ENCODE data around the gene KYNU.
A peak's percentile ranks its signal among the peaks of the same experiment; 100 is the strongest.

KYNU gene

GRCh38 chr2:143030127-143030526, 152.7 kb downstream of the KYNU start (continued):
- TF ChIP-seq PRDM2 (tag by site-specific recombination; IDR thresholded peaks at IDR 0.05; ENCODE audit: borderline replicate concordance): no peak
- no peak for TF ChIP-seq ZFP69B (tag by site-specific recombination; IDR thresholded peaks at IDR 0.05)
- no peak for TF ChIP-seq ZNF48 (tag by site-specific recombination; IDR thresholded peaks at IDR 0.05)
- no peak for TF ChIP-seq ZNF16 (tag by site-specific recombination; IDR thresholded peaks at IDR 0.05; ENCODE audit: low read depth)
- TF ChIP-seq SCRT1 (tag by site-specific recombination; IDR thresholded peaks at IDR 0.05; ENCODE audit: borderline replicate concordance): no peak
- TF ChIP-seq ZNF157 (tag by site-specific recombination; IDR thresholded peaks at IDR 0.05): no peak
- TF ChIP-seq ZNF155 (tag by site-specific recombination; IDR thresholded peaks at IDR 0.05): no peak
- TF ChIP-seq, protein P1, sequence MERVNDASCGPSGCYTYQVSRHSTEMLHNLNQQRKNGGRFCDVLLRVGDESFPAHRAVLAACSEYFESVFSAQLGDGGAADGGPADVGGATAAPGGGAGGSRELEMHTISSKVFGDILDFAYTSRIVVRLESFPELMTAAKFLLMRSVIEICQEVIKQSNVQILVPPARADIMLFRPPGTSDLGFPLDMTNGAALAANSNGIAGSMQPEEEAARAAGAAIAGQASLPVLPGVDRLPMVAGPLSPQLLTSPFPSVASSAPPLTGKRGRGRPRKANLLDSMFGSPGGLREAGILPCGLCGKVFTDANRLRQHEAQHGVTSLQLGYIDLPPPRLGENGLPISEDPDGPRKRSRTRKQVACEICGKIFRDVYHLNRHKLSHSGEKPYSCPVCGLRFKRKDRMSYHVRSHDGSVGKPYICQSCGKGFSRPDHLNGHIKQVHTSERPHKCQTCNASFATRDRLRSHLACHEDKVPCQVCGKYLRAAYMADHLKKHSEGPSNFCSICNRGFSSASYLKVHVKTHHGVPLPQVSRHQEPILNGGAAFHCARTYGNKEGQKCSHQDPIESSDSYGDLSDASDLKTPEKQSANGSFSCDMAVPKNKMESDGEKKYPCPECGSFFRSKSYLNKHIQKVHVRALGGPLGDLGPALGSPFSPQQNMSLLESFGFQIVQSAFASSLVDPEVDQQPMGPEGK (tag by site-specific recombination; IDR thresholded peaks at IDR 0.05): no peak

DNA sequence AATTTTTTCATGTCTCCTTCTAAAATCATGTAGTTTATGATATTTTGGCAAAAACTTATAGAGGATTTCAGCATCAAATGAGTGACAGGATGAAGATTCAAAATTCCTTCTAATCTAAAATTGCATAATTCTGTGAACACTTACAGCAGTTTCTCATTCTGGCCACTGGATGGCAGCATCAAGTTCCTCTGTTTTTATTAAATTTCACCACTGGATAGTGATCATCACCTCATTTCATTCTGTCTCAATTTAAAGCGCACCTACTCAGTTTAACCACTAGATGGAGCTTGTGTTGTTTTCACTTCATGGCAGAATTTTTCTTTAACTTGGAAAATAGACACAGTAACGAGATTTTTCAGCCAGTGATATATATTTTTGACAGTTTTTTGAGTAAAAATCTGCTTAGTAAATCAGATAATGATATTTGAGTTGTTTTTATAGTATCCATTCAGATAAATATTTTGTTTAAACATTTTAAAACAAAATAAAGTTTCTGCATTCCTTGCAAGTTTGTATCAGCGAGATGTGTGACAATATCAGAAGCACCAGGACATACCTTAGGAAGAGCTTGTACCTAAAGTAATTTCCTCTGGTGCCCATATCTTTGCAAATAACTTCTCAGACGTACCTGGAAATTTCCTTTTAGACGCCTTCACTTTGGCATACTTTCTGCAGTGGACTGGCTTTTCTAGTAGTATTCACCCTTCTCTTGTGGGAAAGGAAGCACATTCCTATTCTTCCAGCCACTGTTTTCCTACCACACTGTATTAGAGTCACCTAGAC, 157.0 kb downstream of the KYNU start:
- TF ChIP-seq, protein P2, sequence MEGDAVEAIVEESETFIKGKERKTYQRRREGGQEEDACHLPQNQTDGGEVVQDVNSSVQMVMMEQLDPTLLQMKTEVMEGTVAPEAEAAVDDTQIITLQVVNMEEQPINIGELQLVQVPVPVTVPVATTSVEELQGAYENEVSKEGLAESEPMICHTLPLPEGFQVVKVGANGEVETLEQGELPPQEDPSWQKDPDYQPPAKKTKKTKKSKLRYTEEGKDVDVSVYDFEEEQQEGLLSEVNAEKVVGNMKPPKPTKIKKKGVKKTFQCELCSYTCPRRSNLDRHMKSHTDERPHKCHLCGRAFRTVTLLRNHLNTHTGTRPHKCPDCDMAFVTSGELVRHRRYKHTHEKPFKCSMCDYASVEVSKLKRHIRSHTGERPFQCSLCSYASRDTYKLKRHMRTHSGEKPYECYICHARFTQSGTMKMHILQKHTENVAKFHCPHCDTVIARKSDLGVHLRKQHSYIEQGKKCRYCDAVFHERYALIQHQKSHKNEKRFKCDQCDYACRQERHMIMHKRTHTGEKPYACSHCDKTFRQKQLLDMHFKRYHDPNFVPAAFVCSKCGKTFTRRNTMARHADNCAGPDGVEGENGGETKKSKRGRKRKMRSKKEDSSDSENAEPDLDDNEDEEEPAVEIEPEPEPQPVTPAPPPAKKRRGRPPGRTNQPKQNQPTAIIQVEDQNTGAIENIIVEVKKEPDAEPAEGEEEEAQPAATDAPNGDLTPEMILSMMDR (tag by site-specific recombination; IDR thresholded peaks at IDR 0.05): peak; percentile 75
- TF ChIP-seq HOXD13 (CRISPR knock-in tag; IDR thresholded peaks at IDR 0.05; ENCODE audit: borderline replicate concordance) (no peak), ZNF654 (tag by site-specific recombination; IDR thresholded peaks at IDR 0.05; ENCODE audit: low read depth) (peak; percentile 89), ZNF660 (tag by site-specific recombination; IDR thresholded peaks at IDR 0.05) (peak; percentile 75), ZNF843 (tag by site-specific recombination; IDR thresholded peaks at IDR 0.05) (no peak), KLF9 (tag by site-specific recombination; IDR thresholded peaks at IDR 0.05; ENCODE audit: low read depth) (no peak), ZNF138 (tag by site-specific recombination; IDR thresholded peaks at IDR 0.05; ENCODE audit: borderline replicate concordance) (no peak), ZNF2 (tag by site-specific recombination; IDR thresholded peaks at IDR 0.05) (peak; percentile 79; the same call in 1 of the 2 replicates), ZNF624 (tag by site-specific recombination; IDR thresholded peaks at IDR 0.05) (no peak)
- POLR2A ChIA-PET: no interaction called here
- no peaks in the 10 kb centered on the region for H3K4me1 ChIP-seq (ENCODE audit: control insufficient read depth, insufficient read depth, low read length)
- no peaks in the 10 kb centered on the region for H3K9me3 ChIP-seq (ENCODE audit: control insufficient read depth, insufficient read depth, low read depth, low read length)
- CTCF ChIA-PET: interaction anchor here (0.6 to 1.8 kb wide), 37 partner anchors 8 to 1073 kb away, joined by 3 to 20 read pairs (median 4); no protein-coding TSS in a partner anchor
- H3K4me3 ChIP-seq (ENCODE audit: low read depth, low read length): no peak overlapping the region
- no peak overlapping the region for H3K27ac ChIP-seq (ENCODE audit: extremely low read depth, low read depth, low read length)
- H3K36me3 ChIP-seq (ENCODE audit: control insufficient read depth in 2 of 2, insufficient read depth in 1 of 2, low read length in 2 of 2): no peaks in the 10 kb centered on the region

Data from HEK293 (cell line).